GM21367 (cell line): ENCODE data around the gene PROSER2.

Source experiments
- ATAC-seq: cut with Tn5 transposase; IDR thresholded peaks from one replicate; pipeline ENCODE4 v1.9.1; 2021; ENCODE audit not compliant: unreplicated experiment

PROSER2 gene

DNA sequence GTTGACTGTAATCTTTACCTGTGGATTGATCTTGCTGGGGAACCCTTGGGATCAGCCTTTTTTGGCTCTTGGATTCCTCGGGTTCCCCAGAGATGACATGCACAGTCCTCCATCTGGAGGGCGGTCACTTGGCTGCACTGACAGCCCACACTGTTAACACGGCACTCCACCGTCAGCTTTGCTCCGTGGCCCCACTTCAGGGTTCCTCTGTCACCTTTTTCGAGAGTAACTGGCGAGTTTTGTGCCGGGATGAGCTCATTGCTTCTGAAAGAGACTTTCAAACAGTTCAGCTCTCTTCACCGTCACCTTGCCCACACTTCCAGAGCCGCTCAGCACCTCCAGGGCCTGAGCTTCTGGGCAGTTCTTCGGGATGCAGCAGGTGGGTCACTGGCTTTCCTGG lies 42.4 kb downstream of the PROSER2 start:
- no peak for ATAC-seq

GRCh38 chr10:11866199-11866925 lies 43.2 kb downstream of the PROSER2 start:
- no peak for ATAC-seq

- no peak for ATAC-seq
These were observed 46.1 kb downstream of the PROSER2 start for GRCh38 chr10:11869219-11869618.

GRCh38 chr10:11869743-11870460 lies 46.7 kb downstream of the PROSER2 start:
- ATAC-seq, result no peak

DNA sequence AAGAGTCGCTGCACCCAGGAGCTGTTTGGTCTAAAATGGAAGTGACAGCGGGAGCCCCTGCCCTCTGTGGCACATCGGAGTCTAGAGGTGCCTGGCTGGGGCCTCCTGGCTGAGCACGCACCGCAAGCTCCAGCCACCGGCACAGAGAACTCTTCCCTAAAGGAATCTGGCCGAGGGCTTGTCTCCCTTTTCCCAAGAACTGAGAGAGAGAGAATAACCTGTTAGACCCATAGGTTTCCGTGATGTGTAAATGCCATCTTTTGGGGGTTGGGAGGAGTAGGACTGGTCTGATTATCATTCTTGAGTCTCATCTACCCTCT lies 47.3 kb downstream of the PROSER2 start:
- no peak for ATAC-seq

GRCh38 chr10:11870900-11871400 lies 47.8 kb downstream of the PROSER2 start:
- ATAC-seq, result no peak

GRCh38 chr10:11871466-11871865 lies 48.3 kb downstream of the PROSER2 start:
- no peak for ATAC-seq

- no peak for ATAC-seq
These were observed 51.7 kb downstream of the PROSER2 start for GRCh38 chr10:11874568-11875493.

- no peak for ATAC-seq
These were observed 52.5 kb downstream of the PROSER2 start for GRCh38 chr10:11875494-11876281.

GRCh38 chr10:11876324-11876723 lies 53.2 kb downstream of the PROSER2 start:
- ATAC-seq, result no peak

DNA sequence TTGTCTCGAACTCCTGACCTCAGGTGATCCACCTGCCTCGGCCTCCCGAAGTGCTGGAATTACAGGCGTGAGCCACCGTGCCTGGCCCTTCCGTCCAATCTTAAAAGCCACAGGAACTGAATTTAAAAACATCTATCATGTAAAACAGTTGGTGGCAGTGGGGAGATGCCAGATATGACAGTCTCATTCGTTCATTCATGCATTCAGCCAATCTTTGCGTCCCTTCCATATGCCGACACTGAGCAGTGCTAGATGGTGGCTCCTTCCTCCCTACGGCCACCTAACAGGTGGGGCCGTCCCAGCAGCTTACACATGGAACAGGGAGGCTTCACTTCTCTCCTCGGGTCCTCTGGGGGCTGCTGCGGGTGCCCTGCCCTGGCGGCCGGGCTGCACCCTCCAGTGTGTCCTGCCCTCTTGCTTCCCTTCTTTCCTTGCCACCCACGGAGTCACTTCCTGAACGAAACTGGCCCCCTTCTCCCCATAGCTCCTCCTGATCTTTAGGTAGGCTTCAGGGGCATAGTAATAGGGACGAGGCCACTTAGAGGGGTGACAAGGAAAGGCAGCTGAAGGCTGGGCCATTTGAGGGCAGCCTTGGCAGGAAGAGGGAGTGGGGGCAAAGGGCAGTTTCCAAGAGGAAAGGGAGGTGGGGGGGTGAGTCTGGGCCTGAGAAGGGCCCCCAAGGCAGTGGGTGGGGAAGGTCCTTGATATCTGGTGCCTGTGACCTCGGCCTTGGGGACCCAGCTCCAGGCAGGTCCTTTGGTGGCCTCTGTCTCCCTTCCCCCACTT lies 53.8 kb downstream of the PROSER2 start:
- no peak for ATAC-seq

DNA sequence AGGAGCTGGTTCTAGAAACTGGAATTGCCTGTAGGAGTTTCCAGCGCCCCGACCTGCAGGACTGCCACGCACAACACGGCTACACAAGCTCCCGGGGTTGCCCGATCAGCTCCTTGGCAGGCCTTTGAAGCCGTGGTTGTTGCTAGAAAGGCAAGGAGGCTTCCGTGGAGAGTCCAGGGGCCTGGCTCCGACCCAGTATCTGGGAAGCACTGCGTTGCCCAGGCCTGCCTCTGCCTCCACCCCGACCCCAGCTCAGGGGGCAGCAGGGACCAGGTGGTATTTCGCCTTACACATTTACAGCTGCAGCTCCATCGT lies 54.4 kb downstream of the PROSER2 start:
- no peak for ATAC-seq

DNA sequence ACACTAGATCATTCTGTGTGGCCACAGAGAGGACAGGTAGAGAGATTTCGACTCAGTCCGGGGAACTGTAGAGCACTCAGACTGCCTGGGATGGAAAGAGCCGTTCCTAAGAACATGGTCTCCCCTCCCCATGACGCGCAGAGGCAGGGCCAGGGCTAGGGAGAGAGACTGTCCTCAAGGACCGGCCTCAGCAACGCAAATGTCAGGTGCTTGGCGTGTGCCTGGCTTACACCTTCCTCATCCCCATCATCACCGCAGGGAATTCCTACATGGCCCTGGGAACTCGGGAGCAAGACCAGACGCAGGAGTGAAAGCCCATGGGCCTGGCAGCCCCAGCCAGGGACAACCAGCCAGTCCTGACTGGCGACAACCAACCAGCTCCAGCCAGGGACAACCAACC lies 55.6 kb downstream of the PROSER2 start:
- ATAC-seq, result no peak

DNA sequence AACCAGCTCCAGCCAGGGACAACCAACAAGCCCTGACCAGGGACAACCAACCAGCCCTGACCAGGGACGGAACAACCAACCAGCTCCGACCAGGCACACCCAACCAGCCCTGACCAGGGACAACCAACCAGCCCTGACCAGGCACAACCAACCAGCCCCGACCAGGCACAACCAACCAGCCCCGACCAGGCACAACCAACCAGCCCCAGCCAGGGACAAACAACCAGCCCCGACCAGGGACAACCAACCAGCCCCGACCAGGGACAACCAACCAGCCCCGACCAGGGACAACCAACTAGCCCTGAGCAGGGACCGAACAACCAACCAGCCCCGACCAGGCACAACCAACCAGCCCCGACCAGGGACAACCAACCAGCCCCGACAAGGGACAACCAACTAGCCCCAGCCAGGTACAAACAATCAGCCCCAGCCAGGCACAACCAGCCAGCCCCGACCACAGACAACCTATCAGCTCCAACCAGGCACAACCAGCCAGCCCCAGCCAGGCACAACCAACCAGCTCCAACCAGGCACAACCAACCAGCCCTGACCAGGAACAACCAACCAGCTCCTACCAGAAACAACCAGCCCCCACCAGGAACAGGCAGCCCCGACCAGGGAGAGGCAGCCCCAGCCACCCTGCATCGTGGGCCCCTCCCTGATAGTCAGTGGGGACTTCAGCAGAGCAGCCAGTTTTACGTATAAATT lies 56.4 kb downstream of the PROSER2 start:
- ATAC-seq, result no peak

DNA sequence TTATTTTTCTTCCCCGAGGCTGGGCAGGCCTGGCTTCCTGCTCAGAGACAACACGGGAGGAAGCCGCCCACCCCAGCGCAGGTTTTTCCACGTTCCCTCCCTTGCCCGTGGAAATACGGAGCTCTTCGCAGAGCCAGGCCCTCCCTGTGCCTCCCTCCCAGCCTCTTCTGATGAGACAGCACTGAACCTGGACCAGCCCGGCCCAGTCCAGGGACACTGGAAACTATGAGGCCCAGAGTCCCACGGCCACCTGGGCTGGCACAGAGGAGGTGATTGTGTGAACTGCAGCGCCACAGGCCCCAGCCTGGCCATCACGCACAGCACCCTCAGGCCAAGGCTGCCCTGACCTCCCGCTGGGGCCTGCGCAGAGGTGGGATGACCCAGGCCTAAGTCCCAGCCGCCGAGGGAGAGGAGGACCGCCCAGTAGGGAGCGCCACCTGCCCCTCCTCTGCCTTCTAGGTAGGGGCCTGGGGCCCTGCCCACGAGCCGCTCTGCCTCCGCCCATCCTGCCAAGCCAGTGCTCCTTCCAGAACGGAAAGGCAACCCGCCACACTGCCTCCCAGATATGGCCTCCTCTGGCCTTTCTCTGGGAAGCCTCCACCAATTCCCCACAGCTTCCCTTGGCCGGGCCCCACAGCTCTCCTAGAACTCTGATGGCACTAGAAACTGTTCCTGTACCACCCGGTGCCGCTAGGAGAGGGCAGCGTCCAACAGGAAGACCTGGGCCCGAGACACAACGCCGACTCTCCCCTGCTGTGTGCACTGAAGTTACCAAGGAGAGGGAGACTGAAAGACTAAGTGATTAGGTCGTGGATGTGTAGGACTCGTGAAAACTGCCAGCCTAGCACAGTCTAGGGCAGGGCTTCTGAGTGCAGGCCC lies 57.2 kb downstream of the PROSER2 start:
- no peak for ATAC-seq

GRCh38 chr10:11881030-11881476 lies 57.9 kb downstream of the PROSER2 start:
- ATAC-seq, result no peak

DNA sequence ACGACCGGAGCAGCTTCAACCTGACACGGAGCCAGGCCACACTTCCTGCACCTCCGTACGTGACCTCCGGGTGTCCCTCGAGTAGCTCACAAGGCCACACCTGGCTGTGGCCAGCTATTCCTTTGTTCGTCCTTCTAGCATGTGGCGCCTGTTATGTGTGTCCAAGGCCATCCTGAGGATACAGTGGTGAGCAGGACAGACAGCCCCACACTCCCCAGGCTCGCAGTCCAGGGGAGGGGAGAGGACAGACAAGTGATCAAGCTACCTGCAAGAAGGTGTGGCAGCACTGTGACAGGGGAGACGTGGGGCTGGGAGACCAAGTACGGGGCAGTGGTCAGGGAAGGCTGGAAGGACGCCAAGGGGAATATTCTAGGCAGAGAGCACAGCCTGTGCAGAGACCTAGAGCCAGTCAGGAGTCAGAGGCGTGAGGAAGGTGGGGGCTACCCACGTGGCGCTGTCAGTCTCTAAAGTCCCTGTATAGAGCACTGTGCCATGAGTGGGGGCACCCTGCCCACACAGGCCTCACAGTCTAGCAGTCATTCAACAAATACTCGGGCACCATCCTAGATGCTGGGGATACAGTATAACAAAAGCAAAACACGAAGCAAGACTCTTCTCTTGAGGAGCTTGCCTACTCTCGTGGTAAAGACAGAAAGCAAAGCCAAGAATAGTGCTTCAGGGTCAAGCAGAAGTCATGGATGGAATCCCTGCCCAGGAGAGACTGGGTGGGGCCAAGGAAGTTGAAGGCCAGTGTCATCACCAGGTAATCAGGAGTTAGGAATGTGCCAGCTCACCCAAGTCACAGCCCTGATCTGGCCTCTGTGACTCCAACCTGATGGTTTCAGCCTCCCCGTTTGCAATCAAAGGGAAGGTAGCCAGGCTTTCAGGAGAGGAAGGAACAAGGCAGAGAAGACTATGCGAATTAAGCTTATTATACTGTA lies 58.6 kb downstream of the PROSER2 start:
- ATAC-seq, result no peak
